Right lobe of liver (tissue), 6 donors: Measurements from ENCODE around the gene TLE4. TPM values are rescaled to one million over a fixed set of nuclear protein-coding genes. Genes with fewer than 3 reads are reported as not detected.

Experiments used
- ATAC-seq, 4 donors: fragments of 200-7000 bp; cut with Tn5 transposase; one replicate each; pipeline ENCODE4 v1.9.1; 2020; ENCODE audit warnings: mild to moderate bottlenecking in 4 of 4, moderate library complexity in 4 of 4
- DNase-seq, 3 donors: peaks; one replicate each; pipeline ENCODE4 v3.0.0-alpha.2; 2020
- H3K27ac ChIP-seq, 3 donors: fragments of 200-600 bp; one replicate each; pipeline ENCODE4 v1.8.0; 2022
- H3K27me3 ChIP-seq, 2 donors: fragments of 200-600 bp; one replicate each; pipeline ENCODE4 v1.8.0; 2022
- H3K36me3 ChIP-seq, 4 donors: fragments of 200-600 bp; sonication (generic) in 1 of 4; one replicate each; pipeline versions ENCODE4 v1.5.1 to v1.8.0; 2017 to 2022; ENCODE audit warnings: control low read depth in 1 of 4
- H3K4me1 ChIP-seq, 4 donors: fragments of 200-600 bp; sonication (generic) in 1 of 4; one replicate each; pipeline versions ENCODE4 v1.5.1 to v1.8.0; 2017 to 2022; ENCODE audit warnings: control low read depth in 1 of 4
- H3K4me3 ChIP-seq, 3 donors: fragments of 200-600 bp; one replicate each; pipeline ENCODE4 v1.8.0; 2022
- H3K9me3 ChIP-seq, 4 donors: fragments of 200-600 bp; sonication (generic) in 1 of 4; one replicate each; pipeline versions ENCODE4 v1.5.1 to v1.8.0; 2017 to 2022; ENCODE audit warnings: control low read depth in 1 of 4
- POLR2A ChIP-seq: fragments of 450-650 bp; IDR thresholded peaks from one replicate; pipeline ENCODE4 v1.6.1; 2017; ENCODE audit warnings: antibody characterized with exemption, mild to moderate bottlenecking
- WGBS: methylation state at CpG from one replicate; pipeline ENCODE4 v1.1.6; 2018; ENCODE audit warnings: low coverage, low lambda C conversion rate; ENCODE audit not compliant: insufficient coverage; ENCODE audit errors: missing lambda C conversion rate; 5-methylcytosine and 5-hydroxymethylcytosine counted together
- intact Hi-C, 2 donors: fragments of 100-400 bp; cut with DNase I; formaldehyde crosslinking; loops; one replicate each; pipeline versions ENCODE4 v1.11.2 to v1.14.1; 2022
- total RNA-seq, 6 experiments: library from RNA; depleted of rRNA in 2 of 6; stranded (reverse); fragments of >200 nt in 2 of 6; fragmentation: NEBNext Ultra II Directional in 3 of 6; extraction: Animal tissue kit (Norgen Biotek cat#: 25700) in 3 of 6; gene quantifications; one replicate each; pipeline versions ENCODE4 v1.1.0 to v1.2.4, GENCODE V29; 2016 to 2023
- TF ChIP-seq, protein P1 (sequence below), 4 donors: fragments of 200-600 bp in 3 of 4; fragments of 450-650 bp in 1 of 4; IDR thresholded peaks; one replicate each; pipeline versions ENCODE4 v1.5.1 to v1.8.0; 2016 to 2022; ENCODE audit warnings: antibody characterized with exemption in 4 of 4, mild to moderate bottlenecking in 2 of 4
- donor health status: DM: no; HTN: yes; CAD: no.
- donor health status: DM: no; HTN: no; CAD: no.
- donor health status: DM: no; HTN: no; CAD: no.
- donor health status: DM: no; HTN: yes; CAD: no.
- donor health status: DM: no; HTN: yes; CAD: no.

TLE4 gene
- total RNA-seq, 6 experiments from 2014 or later, result 2.9 to 8.3 (median 5.7) TPM

DNA sequence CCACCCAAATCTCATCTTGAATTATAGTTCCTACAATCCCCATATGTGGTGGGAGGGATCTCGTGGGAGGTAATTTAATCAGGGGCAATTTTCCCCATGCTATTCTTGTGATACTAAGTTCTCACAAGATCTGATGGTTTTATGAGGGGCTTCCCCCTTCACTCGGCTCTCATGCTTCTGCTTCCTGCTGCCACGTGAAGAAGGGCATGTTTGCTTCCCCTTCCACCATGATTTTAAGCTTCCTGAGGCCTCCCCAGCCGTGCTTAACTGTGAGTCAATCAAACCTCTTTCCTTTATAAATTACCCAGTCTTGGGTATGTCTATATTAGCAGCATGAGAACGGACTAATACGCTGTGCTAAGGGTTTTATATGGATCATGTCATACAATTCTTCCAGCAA, 72.3 kb downstream of the TLE4 start:
- no peak for DNase-seq
- no peak for TF ChIP-seq POLR2A
- TF ChIP-seq, protein P1, sequence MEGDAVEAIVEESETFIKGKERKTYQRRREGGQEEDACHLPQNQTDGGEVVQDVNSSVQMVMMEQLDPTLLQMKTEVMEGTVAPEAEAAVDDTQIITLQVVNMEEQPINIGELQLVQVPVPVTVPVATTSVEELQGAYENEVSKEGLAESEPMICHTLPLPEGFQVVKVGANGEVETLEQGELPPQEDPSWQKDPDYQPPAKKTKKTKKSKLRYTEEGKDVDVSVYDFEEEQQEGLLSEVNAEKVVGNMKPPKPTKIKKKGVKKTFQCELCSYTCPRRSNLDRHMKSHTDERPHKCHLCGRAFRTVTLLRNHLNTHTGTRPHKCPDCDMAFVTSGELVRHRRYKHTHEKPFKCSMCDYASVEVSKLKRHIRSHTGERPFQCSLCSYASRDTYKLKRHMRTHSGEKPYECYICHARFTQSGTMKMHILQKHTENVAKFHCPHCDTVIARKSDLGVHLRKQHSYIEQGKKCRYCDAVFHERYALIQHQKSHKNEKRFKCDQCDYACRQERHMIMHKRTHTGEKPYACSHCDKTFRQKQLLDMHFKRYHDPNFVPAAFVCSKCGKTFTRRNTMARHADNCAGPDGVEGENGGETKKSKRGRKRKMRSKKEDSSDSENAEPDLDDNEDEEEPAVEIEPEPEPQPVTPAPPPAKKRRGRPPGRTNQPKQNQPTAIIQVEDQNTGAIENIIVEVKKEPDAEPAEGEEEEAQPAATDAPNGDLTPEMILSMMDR (IDR thresholded peaks at IDR 0.05), result no peak
- no peaks in the 10 kb centered on the region for H3K9me3 ChIP-seq
- intact Hi-C loops, result no loop called here
- H3K36me3 ChIP-seq, result no peaks in the 10 kb centered on the region
- no peaks in the 10 kb centered on the region for H3K4me1 ChIP-seq
- 90% methylated on average over 5 of the region's 6 CpGs for WGBS
- no peaks in the 10 kb centered on the region for H3K27me3 ChIP-seq
- H3K27ac ChIP-seq, result no peak overlapping the region
- ATAC-seq, result no peak
- H3K4me3 ChIP-seq, result no peak overlapping the region

DNA sequence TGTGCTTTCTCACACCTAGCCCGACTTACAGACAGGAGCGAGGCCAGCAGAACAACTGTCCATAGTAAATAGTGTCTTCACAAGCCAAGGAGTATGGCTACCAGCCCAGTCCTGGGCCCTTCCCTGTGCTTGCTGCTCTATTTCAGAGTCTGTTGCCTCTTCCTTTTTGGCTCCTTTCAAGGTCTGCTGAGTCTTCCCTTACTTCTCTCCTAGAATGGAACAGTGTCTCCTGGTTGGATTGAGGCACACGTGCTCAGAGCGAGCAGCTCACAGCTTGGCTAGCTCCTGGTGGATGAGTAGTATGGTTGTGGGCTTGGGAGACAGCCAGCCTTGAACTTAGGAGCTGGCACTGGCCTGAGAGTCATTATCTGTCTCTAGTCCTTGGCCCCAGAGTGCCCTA, 72.8 kb downstream of the TLE4 start:
- DNase-seq (no peak), ATAC-seq (no peak)
- Histone ChIP-seq H3K4me1 (no peaks in the 10 kb centered on the region), H3K36me3 (no peaks in the 10 kb centered on the region), H3K27ac (no peak overlapping the region), H3K4me3 (no peak overlapping the region), H3K27me3 (no peaks in the 10 kb centered on the region), H3K9me3 (no peaks in the 10 kb centered on the region)
- 71% methylated on average over 2 of the region's 4 CpGs for WGBS
- TF ChIP-seq POLR2A, result no peak
- TF ChIP-seq, protein P1 (IDR thresholded peaks at IDR 0.05), result no peak
- intact Hi-C loops, result no loop called here

DNA sequence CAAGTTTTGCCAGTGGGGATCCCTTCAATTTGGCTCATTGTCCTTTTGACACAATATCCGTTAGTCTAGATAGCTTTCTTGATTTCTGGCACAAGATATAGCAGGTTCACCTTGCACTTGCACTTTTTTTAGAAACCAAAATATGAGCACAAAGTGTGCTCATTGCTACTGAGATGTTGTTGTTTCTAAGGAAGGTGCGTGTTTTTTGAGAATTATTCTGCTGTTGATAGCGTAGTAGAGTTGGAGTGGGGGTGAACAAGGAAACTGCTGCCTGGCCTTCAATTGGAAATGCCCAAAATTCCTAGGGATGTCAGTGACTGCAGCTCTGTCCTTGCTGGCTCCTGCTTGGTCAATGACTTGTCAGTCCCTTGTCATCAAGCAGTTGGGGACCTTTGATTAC, 73.3 kb downstream of the TLE4 start:
- 89% methylated on average over 3 of the region's 3 CpGs for WGBS
- H3K4me3 ChIP-seq, result no peak overlapping the region
- ATAC-seq, result no peak
- DNase-seq, result no peak
- H3K4me1 ChIP-seq, result no peaks in the 10 kb centered on the region
- no peaks in the 10 kb centered on the region for H3K9me3 ChIP-seq
- no peak for TF ChIP-seq POLR2A
- TF ChIP-seq, protein P1 (IDR thresholded peaks at IDR 0.05), result no peak
- H3K27ac ChIP-seq, result no peak overlapping the region
- H3K27me3 ChIP-seq, result no peaks in the 10 kb centered on the region
- intact Hi-C loops, result no loop called here
- H3K36me3 ChIP-seq, result no peaks in the 10 kb centered on the region

DNA sequence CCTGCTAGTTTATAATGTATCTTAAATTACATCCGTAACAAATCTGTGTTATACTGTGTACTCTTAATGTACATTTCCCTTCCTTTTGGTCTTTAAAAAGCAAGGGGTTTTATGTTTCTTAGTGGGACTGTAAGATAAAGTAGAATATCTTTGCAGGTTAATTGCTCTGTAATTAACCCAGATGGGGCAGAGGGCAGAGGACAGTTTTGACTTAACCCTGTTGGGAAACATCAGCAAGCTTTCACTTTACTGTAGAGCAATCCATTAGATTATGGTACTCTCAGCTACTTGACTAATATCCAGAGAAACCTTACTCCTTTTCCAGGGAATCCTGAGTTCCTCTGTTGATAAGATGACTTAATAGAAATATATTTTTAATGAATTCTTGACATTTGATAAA, 74.3 kb downstream of the TLE4 start:
- DNase-seq (no peak), ATAC-seq (no peak)
- Histone ChIP-seq H3K9me3 (no peaks in the 10 kb centered on the region), H3K27me3 (no peaks in the 10 kb centered on the region), H3K27ac (no peak overlapping the region), H3K36me3 (no peaks in the 10 kb centered on the region), H3K4me1 (no peaks in the 10 kb centered on the region), H3K4me3 (no peak overlapping the region)
- intact Hi-C loops, result no loop called here
- TF ChIP-seq POLR2A, result no peak
- TF ChIP-seq, protein P1 (IDR thresholded peaks at IDR 0.05), result no peak
- 89% methylated on average over 1 of the region's 1 CpG for WGBS

DNA sequence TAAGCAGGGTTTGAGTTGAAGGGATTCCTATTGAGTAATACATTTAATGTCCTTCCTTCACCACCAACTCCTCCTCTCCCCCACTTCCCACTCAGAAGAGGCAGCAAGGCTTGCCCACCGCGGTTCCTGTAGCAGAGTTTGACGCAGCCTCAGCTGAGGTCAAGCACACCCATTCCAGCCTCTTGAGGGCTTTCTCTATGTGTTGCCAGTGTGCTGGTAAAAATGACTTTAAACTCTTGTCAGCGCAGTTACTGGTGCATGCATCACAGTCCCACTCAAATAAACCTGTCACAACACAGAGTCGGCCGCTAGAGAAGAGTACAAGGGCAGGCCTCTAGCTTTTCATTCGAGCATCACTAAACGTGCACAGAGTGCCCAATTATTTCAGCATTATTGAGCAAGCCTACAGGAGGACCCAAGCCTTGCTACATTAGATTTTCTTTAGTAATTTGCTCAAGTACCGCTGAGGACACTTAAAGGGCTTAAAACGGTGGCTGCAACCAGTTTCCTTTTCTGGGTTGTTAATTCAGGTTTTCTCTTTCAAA, 79.6 kb downstream of the TLE4 start:
- DNase-seq, result no peak
- Histone ChIP-seq H3K9me3 (no peaks in the 10 kb centered on the region), H3K27me3 (no peaks in the 10 kb centered on the region), H3K4me1 (no peaks in the 10 kb centered on the region), H3K27ac (no peak overlapping the region), H3K36me3 (no peaks in the 10 kb centered on the region), H3K4me3 (no peak overlapping the region)
- peak; percentile 21 to 45 (median 28) for ATAC-seq
- intact Hi-C loops, result no loop called here
- no peak for TF ChIP-seq POLR2A
- TF ChIP-seq, protein P1 (IDR thresholded peaks at IDR 0.05), result no peak
- WGBS, result 74% methylated on average over 9 of the region's 10 CpGs
